KMS-11 (cell line): ENCODE results near the gene RNF31.

ENCODE experiments used
- H2AFZ ChIP-seq: fragments of 200-600 bp; sonication (generic); 2 replicates; pipeline ENCODE4 v1.6.1; 2016; ENCODE audit warnings: antibody characterized with exemption, mixed run types, low read depth
- H3K27ac ChIP-seq: fragments of 200-600 bp; sonication (generic); 2 replicates; pipeline ENCODE4 v1.6.1; 2016; ENCODE audit warnings: mild to moderate bottlenecking, mixed run types
- H3K27me3 ChIP-seq: fragments of 200-600 bp; sonication (generic); 2 replicates; pipeline ENCODE4 v1.6.1; 2017; ENCODE audit warnings: mild to moderate bottlenecking, low read depth, mixed run types, moderate library complexity; ENCODE audit not compliant: insufficient read depth
- H3K36me3 ChIP-seq: fragments of 200-600 bp; sonication (generic); 2 replicates; pipeline ENCODE4 v1.6.1; 2017; ENCODE audit warnings: mild to moderate bottlenecking, mixed run types; ENCODE audit not compliant: insufficient read depth
- H3K4me1 ChIP-seq: fragments of 200-600 bp; sonication (generic); 2 replicates; pipeline ENCODE4 v1.6.1; 2016; ENCODE audit warnings: mild to moderate bottlenecking, low read depth, mixed run types; ENCODE audit not compliant: poor library complexity, severe bottlenecking
- H3K4me2 ChIP-seq: fragments of 200-600 bp; sonication (generic); 2 replicates; pipeline ENCODE4 v1.7.0; 2016; ENCODE audit warnings: mild to moderate bottlenecking, mixed run types
- H3K4me3 ChIP-seq: fragments of 200-600 bp; sonication (generic); IDR thresholded peaks from 2 replicates; pipeline ENCODE4 v1.6.1; 2017; ENCODE audit warnings: low read depth, low read length, mixed read lengths; ENCODE audit not compliant: insufficient read depth
- H3K79me2 ChIP-seq: fragments of 200-600 bp; sonication (generic); 2 replicates; pipeline ENCODE4 v1.6.1; 2016; ENCODE audit warnings: low read depth, mixed run types; ENCODE audit not compliant: insufficient read depth
- H3K9ac ChIP-seq: fragments of 200-600 bp; sonication (generic); 2 replicates; pipeline ENCODE4 v1.6.1; 2016; ENCODE audit warnings: mild to moderate bottlenecking, mixed run types
- H4K20me1 ChIP-seq: fragments of 200-600 bp; sonication (generic); 2 replicates; pipeline ENCODE4 v1.6.1; 2016; ENCODE audit warnings: mild to moderate bottlenecking, mixed run types; ENCODE audit not compliant: insufficient read depth
- CTCF ChIP-seq: fragments of 200-600 bp; sonication (generic); conservative IDR thresholded peaks from 2 replicates; pipeline ENCODE4 v1.6.1; 2017; ENCODE audit warnings: low read depth, mild to moderate bottlenecking, antibody characterized with exemption, low read length, moderate library complexity, mixed read lengths

Gene RNF31

DNA sequence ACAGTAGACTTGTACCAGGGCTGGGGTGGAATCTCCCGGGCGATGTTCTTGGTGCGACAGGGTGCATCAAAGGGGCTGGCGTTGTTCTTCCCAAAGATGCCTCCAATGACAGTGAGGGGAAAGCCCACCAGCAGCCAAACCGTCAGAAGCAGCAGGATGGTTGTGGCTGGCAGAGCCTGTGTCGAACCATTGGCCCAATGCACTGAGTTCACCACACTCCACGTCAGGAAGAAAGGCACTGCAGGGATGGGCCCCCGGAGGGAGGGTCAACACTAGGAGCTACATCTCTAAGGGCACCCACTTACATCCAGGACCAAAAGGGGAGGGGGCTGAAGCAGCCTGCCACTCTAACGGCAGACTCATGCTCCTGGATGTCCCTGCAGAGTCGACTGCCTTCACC lies 43.1 kb downstream of the RNF31 start:
- Histone ChIP-seq H3K27ac (no peak overlapping the region), H4K20me1 (no peaks in the 10 kb centered on the region), H3K79me2 (peaks cover 7% of the 10 kb centered on the region; the same call in 1 of the 2 replicates), H3K9ac (no peak overlapping the region), H3K27me3 (no peaks in the 10 kb centered on the region), H3K4me2 (no peak overlapping the region), H3K4me1 (peaks cover 23% of the 10 kb centered on the region), H2AFZ (no peak overlapping the region), H3K36me3 (no peaks in the 10 kb centered on the region), H3K4me3 (no peak overlapping the region)
- no peak for TF ChIP-seq CTCF

DNA sequence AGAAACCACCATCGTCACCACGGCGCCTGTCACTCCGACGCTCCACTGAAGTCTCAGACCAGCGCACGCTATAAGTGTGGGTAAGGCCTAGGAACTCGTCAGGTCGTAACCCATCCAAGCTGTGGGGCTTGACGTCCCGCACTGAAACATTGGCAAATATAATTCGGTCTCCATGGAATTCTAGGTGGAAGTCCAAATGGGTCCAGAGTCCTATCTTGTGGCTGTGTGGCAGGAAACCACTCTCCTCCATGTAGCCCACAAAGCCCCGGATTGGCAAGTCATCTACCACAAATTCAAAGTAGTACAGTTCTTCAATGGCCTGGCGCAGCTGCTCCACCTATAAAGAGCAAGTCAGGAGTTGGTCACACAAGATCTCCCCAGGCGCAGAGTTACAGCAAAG lies 45.6 kb downstream of the RNF31 start:
- Histone ChIP-seq H3K79me2 (no peaks in the 10 kb centered on the region; the same call in 1 of the 2 replicates), H3K4me2 (no peak overlapping the region), H3K4me1 (peaks cover 15% of the 10 kb centered on the region)

DNA sequence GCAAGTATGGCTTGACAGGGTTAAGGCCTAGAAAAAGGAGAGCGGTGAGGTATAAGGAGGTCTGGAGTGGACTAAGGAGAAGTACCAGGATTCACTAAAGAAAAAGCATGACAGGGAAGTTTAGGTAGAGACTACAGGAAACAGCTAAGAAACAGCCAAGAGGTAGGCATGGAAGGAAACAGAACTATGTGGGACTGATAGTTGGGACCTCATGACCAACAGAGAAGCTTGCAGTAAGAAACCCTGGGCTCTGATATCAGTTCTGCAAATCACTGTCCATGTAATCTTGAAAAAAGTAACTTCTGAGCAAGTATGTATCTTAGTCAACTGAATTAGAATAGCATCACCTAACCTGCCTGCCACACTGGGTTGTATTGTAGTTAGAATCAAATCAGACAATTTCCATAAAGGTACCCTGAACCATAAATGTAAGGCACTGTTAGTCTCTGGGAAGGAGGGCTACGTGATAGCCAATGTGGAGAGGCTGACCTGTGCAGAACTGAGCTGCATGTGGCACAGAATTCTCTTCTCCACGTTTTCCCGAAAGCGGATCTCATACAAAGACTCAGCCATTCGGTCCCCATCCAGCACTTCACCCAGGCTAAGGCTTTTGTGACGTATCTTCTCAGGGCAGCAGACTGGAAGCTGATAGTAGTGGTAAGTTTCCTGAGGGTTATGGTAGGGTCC lies 47.0 kb downstream of the RNF31 start:
- H3K27me3 ChIP-seq, result no peaks in the 10 kb centered on the region
- no peaks in the 10 kb centered on the region for H4K20me1 ChIP-seq
- no peak overlapping the region for H3K9ac ChIP-seq
- H2AFZ ChIP-seq, result peak overlapping the region; percentile 81; the same call in 1 of the 2 replicates
- peaks cover 10% of the 10 kb centered on the region for H3K4me1 ChIP-seq
- no peak overlapping the region for H3K4me3 ChIP-seq
- no peak for TF ChIP-seq CTCF
- no peaks in the 10 kb centered on the region; the same call in 1 of the 2 replicates for H3K79me2 ChIP-seq
- H3K4me2 ChIP-seq, result peak overlapping the region; percentile 57
- no peaks in the 10 kb centered on the region for H3K36me3 ChIP-seq
- peak overlapping the region; percentile 94; the same call in 1 of the 2 replicates for H3K27ac ChIP-seq

More for the DNA sequence above, 45.6 kb downstream of the RNF31 start:
- no peak for TF ChIP-seq CTCF
- H3K9ac ChIP-seq, result no peak overlapping the region
- H3K27ac ChIP-seq, result no peak overlapping the region
- no peak overlapping the region for H3K4me3 ChIP-seq
- no peaks in the 10 kb centered on the region for H3K27me3 ChIP-seq
- H3K36me3 ChIP-seq, result no peaks in the 10 kb centered on the region
- no peak overlapping the region for H2AFZ ChIP-seq
- H4K20me1 ChIP-seq, result no peaks in the 10 kb centered on the region

- Histone ChIP-seq H2AFZ (peak overlapping the region; percentile 81; the same call in 1 of the 2 replicates), H3K79me2 (no peaks in the 10 kb centered on the region; the same call in 1 of the 2 replicates), H3K4me3 (no peak overlapping the region), H3K36me3 (no peaks in the 10 kb centered on the region), H3K27me3 (no peaks in the 10 kb centered on the region), H3K9ac (peak overlapping the region; percentile 99), H3K4me2 (peak overlapping the region; percentile 57), H3K27ac (peak overlapping the region; percentile 94), H3K4me1 (peaks cover 10% of the 10 kb centered on the region), H4K20me1 (no peaks in the 10 kb centered on the region)
- no peak for TF ChIP-seq CTCF
Measured at GRCh38 chr14:24194873-24195185, 47.5 kb downstream of the RNF31 start.
